Dedifferentiated amniotic fluid mesenchymal stem cell (primary cell): Measurements from ENCODE around the gene GALNT5.
A peak's percentile ranks its signal among the peaks of the same experiment; 100 is the strongest.
"Not testable (repeated sequence)": the region's sequence is repeated elsewhere in the genome, so short reads cannot be mapped to it uniquely, and the experiment has no call there.

Experiments used
- DNase-seq: peaks from one replicate; pipeline ENCODE4 v3.0.0-alpha.2; 2016; ENCODE audit errors: extremely low spot score

Gene GALNT5

GRCh38 chr2:157246765-157247407 is 10.6 kb upstream of the GALNT5 start:
- DNase-seq, result no peak

- DNase-seq, result no peak
Measured at GRCh38 chr2:157250836-157251235, 6.7 kb upstream of the GALNT5 start.

- DNase-seq, result no peak
Measured at GRCh38 chr2:157251932-157252331, 5.6 kb upstream of the GALNT5 start.

GRCh38 chr2:157252529-157252928 is 5.0 kb upstream of the GALNT5 start:
- no peak for DNase-seq

- DNase-seq, result no peak
Measured at GRCh38 chr2:157254041-157254440, 3.5 kb upstream of the GALNT5 start.

GRCh38 chr2:157255746-157256145 is 1.8 kb upstream of the GALNT5 start:
- DNase-seq, result no peak

GRCh38 chr2:157256626-157257025 is 879 bp upstream of the GALNT5 start:
- DNase-seq, result no peak

- no peak for DNase-seq
Measured at GRCh38 chr2:157258520-157259326, 1.2 kb downstream of the GALNT5 start.

GRCh38 chr2:157259386-157259785 is 1.9 kb downstream of the GALNT5 start:
- no peak for DNase-seq

- no peak for DNase-seq
Measured at GRCh38 chr2:157259960-157260359, 2.5 kb downstream of the GALNT5 start.

- no peak for DNase-seq
Measured at GRCh38 chr2:157260533-157261198, 3.2 kb downstream of the GALNT5 start.

- peak; percentile 51 for DNase-seq
Measured at GRCh38 chr2:157261199-157261782, 3.8 kb downstream of the GALNT5 start.

- DNase-seq, result no peak
Measured at GRCh38 chr2:157262248-157262647, 4.7 kb downstream of the GALNT5 start.

- peak; percentile 66 for DNase-seq
Measured at GRCh38 chr2:157264099-157264498, 6.6 kb downstream of the GALNT5 start.

- no peak for DNase-seq
Measured at GRCh38 chr2:157265825-157266224, 8.3 kb downstream of the GALNT5 start.

GRCh38 chr2:157267476-157267875 is 10.0 kb downstream of the GALNT5 start:
- no peak for DNase-seq

GRCh38 chr2:157269060-157269459 is 11.6 kb downstream of the GALNT5 start:
- DNase-seq, result no peak

- DNase-seq, result no peak
Measured at GRCh38 chr2:157269922-157270321, 12.4 kb downstream of the GALNT5 start.

GRCh38 chr2:157271590-157272203 is 14.2 kb downstream of the GALNT5 start:
- no peak for DNase-seq

GRCh38 chr2:157279311-157279710 is 21.8 kb downstream of the GALNT5 start:
- DNase-seq, result not testable (repeated sequence)

- DNase-seq, result no peak
Measured at GRCh38 chr2:157281316-157281715, 23.8 kb downstream of the GALNT5 start.

GRCh38 chr2:157283468-157283867 is 26.0 kb downstream of the GALNT5 start:
- DNase-seq, result no peak
